ENCODE results near the gene PPP6R3. TPM values are rescaled to one million over a fixed set of nuclear protein-coding genes. Genes with fewer than 3 reads are reported as not detected.

PPP6R3 gene
- total and polyA plus RNA-seq, 2 donors (not counting 3 experiments of a cell fraction or from before 2014, with no cell fraction given), result 31.7 to 98.8 TPM

GRCh38 chr11:68444566-68444965 is 16.0 kb upstream of the PPP6R3 start:
- FAIRE-seq (no peak), DNase-seq (ENCODE audit: low read depth, low spot score) (no peak)
- dilution Hi-C loops (cut with MboI; ENCODE audit: extremely low pct_ligation_motif_present, low sequenced_read_pairs), result no loop called here
- ChIA-PET CTCF (interaction anchor here (1.0 to 1.4 kb wide), 2 partner anchors 172 to 187 kb away, joined by 3 to 5 read pairs; partner anchors contain the start of gene C11orf24), POLR2A (no interaction called here)
- BruUV-seq (replicated peaks), result no TSS peak
- intact Hi-C loops (cut with micrococcal nuclease), result no loop called here
- Histone ChIP-seq H3K4me3 (replicated peaks in 1 of 3; ENCODE audit: insufficient read depth in 1 of 3, low read depth in 1 of 3, low read length in 3 of 3) (no peak overlapping the region), H3K9ac (replicated peaks; ENCODE audit: extremely low read depth, insufficient read depth, low read length) (no peak overlapping the region), H3K36me3 (ENCODE audit: control insufficient read depth in 2 of 2, extremely low read depth in 1 of 2, insufficient read depth in 2 of 2, low read length in 2 of 2) (peaks cover 0 to 18% of the 10 kb centered on the region in 2 experiments), H3K4me2 (ENCODE audit: insufficient read depth, low read length) (no peak overlapping the region), H3K79me2 (ENCODE audit: control insufficient read depth, insufficient read depth, low read length) (no peaks in the 10 kb centered on the region), H2AFZ (ENCODE audit: low read depth, low read length) (no peak overlapping the region), H4K20me1 (replicated peaks; ENCODE audit: control insufficient read depth, extremely low read depth, insufficient read depth, low read length) (no peaks in the 10 kb centered on the region), H3K9me3 (replicated peaks; ENCODE audit: control insufficient read depth, insufficient read depth, low read length) (no peaks in the 10 kb centered on the region), H3K4me1 (ENCODE audit: control insufficient read depth, extremely low read depth, insufficient read depth, low read length) (no peaks in the 10 kb centered on the region), H3K27me3 (ENCODE audit: control insufficient read depth in 2 of 2, insufficient read depth in 2 of 2, low read length in 2 of 2) (no peaks in the 10 kb centered on the region), H3K9me1 (replicated peaks; ENCODE audit: control insufficient read depth, extremely low read depth, insufficient read depth, low read length) (no peaks in the 10 kb centered on the region), H3K27ac (ENCODE audit: insufficient read depth, low read depth, low read length) (no peak overlapping the region)
- TF ChIP-seq FOS (IDR thresholded peaks at IDR 0.05; ENCODE audit: borderline replicate concordance, insufficient read depth, low read length), result no peak
- no peak for TF ChIP-seq MAX (IDR thresholded peaks at IDR 0.05; ENCODE audit: insufficient read depth, insufficient read length)
- TF ChIP-seq POLR2A (IDR thresholded peaks at IDR 0.05; ENCODE audit: low read depth, low read length), result no peak
- TF ChIP-seq MYC (IDR thresholded peaks at IDR 0.05; ENCODE audit: low read depth, low read length), result no peak
- TF ChIP-seq GATA2 (IDR thresholded peaks at IDR 0.05; ENCODE audit: insufficient read depth, insufficient read length, low read depth, low read length), result no peak
- no peak for TF ChIP-seq EZH2 (IDR thresholded peaks at IDR 0.05; ENCODE audit: borderline replicate concordance, low read depth, low read length, severe bottlenecking)
- no peak for TF ChIP-seq JUN (IDR thresholded peaks at IDR 0.05; ENCODE audit: borderline replicate concordance, insufficient read depth, insufficient read length, low read depth)
- TF ChIP-seq POLR2AphosphoS5 (IDR thresholded peaks at IDR 0.05; ENCODE audit: insufficient read depth, low read depth, low read length), result no peak
- no peak for TF ChIP-seq CTCF (IDR thresholded peaks at IDR 0.05; ENCODE audit: extremely low read depth in 1 of 2, insufficient read depth in 1 of 2, low read depth in 1 of 2, low read length in 2 of 2)

Measured in endothelial cell of umbilical vein (primary cell).